ENCODE measurements around the gene MANBA. TPM values are rescaled to one million over a fixed set of nuclear protein-coding genes. Genes with fewer than 3 reads are reported as not detected.
A peak's percentile ranks its signal among the peaks of the same experiment; 100 is the strongest.
"Not testable (repeated sequence)": the region's sequence is repeated elsewhere in the genome, so short reads cannot be mapped to it uniquely, and the experiment has no call there.

MANBA gene
- total RNA-seq, 2 experiments from 2014 or later, result 16.9 to 18.2 TPM

- TF ChIP-seq CTCF (IDR thresholded peaks at IDR 0.05), result no peak
- Mint-ChIP-seq H3K4me1 (ENCODE audit: low read depth) (peaks cover 52% of the 10 kb centered on the region), H3K27ac (no peak overlapping the region), H3K36me3 (ENCODE audit: low read depth) (no peaks in the 10 kb centered on the region), H3K9me3 (no peaks in the 10 kb centered on the region), H3K27me3 (no peaks in the 10 kb centered on the region), H3K4me3 (no peak overlapping the region)
- Histone ChIP-seq H3K4me1 (ENCODE audit: insufficient read depth, low read length) (peaks cover 11% of the 10 kb centered on the region), H3K27ac (ENCODE audit: low read depth in 1 of 2, low read length in 2 of 2) (no peak overlapping the region), H3K27me3 (ENCODE audit: control insufficient read depth in 1 of 2, insufficient read depth in 2 of 2, low read length in 2 of 2) (no peaks in the 10 kb centered on the region), H3K36me3 (ENCODE audit: insufficient read depth, low read length) (no peaks in the 10 kb centered on the region), H3K4me3 (ENCODE audit: low read length) (no peak overlapping the region), H3K9me3 (ENCODE audit: control insufficient read depth in 1 of 2, insufficient read depth in 1 of 2, low read length in 2 of 2) (no peaks in the 10 kb centered on the region)
- no peak for ATAC-seq (ENCODE audit: poor library complexity)
- ChIA-PET CTCF (interaction anchor here (1.6 kb wide), 1 partner anchor 175 kb away, joined by 3 read pairs; no protein-coding TSS in a partner anchor), POLR2A (interaction anchor here (1.3 kb wide), 1 partner anchor 11 kb away, joined by 3 read pairs; no protein-coding TSS in a partner anchor)
- DNase-seq, result no peak
- intact Hi-C loops (cut with DNase I, micrococcal nuclease), result loop anchor here in 1 of 2 experiments (5.0 kb wide), 1 partner anchor 468 kb away; no protein-coding TSS in a partner anchor
Observed at GRCh38 chr4:102624505-102624904, 136.3 kb downstream of the MANBA start.

GRCh38 chr4:102623622-102624021 lies 137.1 kb downstream of the MANBA start:
- H3K27me3 Mint-ChIP-seq, result no peaks in the 10 kb centered on the region
- no peaks in the 10 kb centered on the region for H3K27me3 ChIP-seq (ENCODE audit: control insufficient read depth in 1 of 2, insufficient read depth in 2 of 2, low read length in 2 of 2)
- H3K9me3 ChIP-seq (ENCODE audit: control insufficient read depth in 1 of 2, insufficient read depth in 1 of 2, low read length in 2 of 2), result no peaks in the 10 kb centered on the region
- no peak overlapping the region for H3K27ac ChIP-seq (ENCODE audit: low read depth in 1 of 2, low read length in 2 of 2)
- ATAC-seq (ENCODE audit: poor library complexity), result no peak
- no peaks in the 10 kb centered on the region for H3K9me3 Mint-ChIP-seq
- no peak overlapping the region for H3K4me3 ChIP-seq (ENCODE audit: low read length)
- DNase-seq, result no peak
- no peak overlapping the region for H3K4me3 Mint-ChIP-seq
- peaks cover 43% of the 10 kb centered on the region for H3K4me1 Mint-ChIP-seq (ENCODE audit: low read depth)
- POLR2A ChIA-PET, result interaction anchor here (0.6 kb wide), 1 partner anchor 101 kb away, joined by 3 read pairs; no protein-coding TSS in a partner anchor
- CTCF ChIA-PET, result interaction anchor here (1.6 kb wide), 1 partner anchor 174 kb away, joined by 3 read pairs; no protein-coding TSS in a partner anchor
- TF ChIP-seq CTCF (IDR thresholded peaks at IDR 0.05), result no peak
- peaks cover 11% of the 10 kb centered on the region for H3K4me1 ChIP-seq (ENCODE audit: insufficient read depth, low read length)
- intact Hi-C loops (cut with DNase I, micrococcal nuclease), result loop anchor here in 1 of 2 experiments (2.0 to 5.0 kb wide), 3 partner anchors 27 to 469 kb away; no protein-coding TSS in a partner anchor
- peaks cover 2% of the 10 kb centered on the region for H3K36me3 Mint-ChIP-seq (ENCODE audit: low read depth)
- no peak overlapping the region for H3K27ac Mint-ChIP-seq
- H3K36me3 ChIP-seq (ENCODE audit: insufficient read depth, low read length), result no peaks in the 10 kb centered on the region

- intact Hi-C loops (cut with DNase I, micrococcal nuclease), result loop anchor here (1.0 to 5.0 kb wide), 2 partner anchors 388 to 471 kb away; no protein-coding TSS in a partner anchor
- Histone ChIP-seq H3K27ac (ENCODE audit: low read depth in 1 of 2, low read length in 2 of 2) (no peak overlapping the region), H3K27me3 (ENCODE audit: control insufficient read depth in 1 of 2, insufficient read depth in 2 of 2, low read length in 2 of 2) (no peaks in the 10 kb centered on the region), H3K36me3 (ENCODE audit: insufficient read depth, low read length) (peaks cover 14% of the 10 kb centered on the region), H3K4me1 (ENCODE audit: insufficient read depth, low read length) (peaks cover 16% of the 10 kb centered on the region), H3K4me3 (ENCODE audit: low read length) (no peak overlapping the region), H3K9me3 (ENCODE audit: control insufficient read depth in 1 of 2, insufficient read depth in 1 of 2, low read length in 2 of 2) (no peaks in the 10 kb centered on the region)
- POLR2A ChIA-PET, result interaction anchor here (0.6 to 1.3 kb wide), 6 partner anchors 9 to 206 kb away, joined by 3 to 8 read pairs (median 4); partner anchors contain the start of gene UBE2D3
- ATAC-seq (ENCODE audit: poor library complexity) (peak; percentile 48), DNase-seq (peak in 3 of 14 experiments; percentile 48 to 60 (median 56))
- no peaks in the 10 kb centered on the region for H3K9me3 Mint-ChIP-seq
- peak overlapping the region; percentile 34 for H3K27ac Mint-ChIP-seq
- no peak overlapping the region for H3K4me3 Mint-ChIP-seq
- CTCF ChIA-PET, result interaction anchor here (0.6 to 1.3 kb wide), 8 partner anchors 9 to 398 kb away, joined by 3 to 11 read pairs (median 3); partner anchors contain the start of gene NFKB1
- H3K36me3 Mint-ChIP-seq (ENCODE audit: low read depth), result peaks cover 19% of the 10 kb centered on the region
- H3K4me1 Mint-ChIP-seq (ENCODE audit: low read depth), result peaks cover 40% of the 10 kb centered on the region
- peak; percentile 26 for TF ChIP-seq CTCF (IDR thresholded peaks at IDR 0.05)
- no peaks in the 10 kb centered on the region for H3K27me3 Mint-ChIP-seq
Observed at GRCh38 chr4:102620697-102621497, 139.9 kb downstream of the MANBA start.

- H3K4me3 Mint-ChIP-seq, result not testable (repeated sequence)
- ChIA-PET CTCF (interaction anchor here (0.9 to 1.3 kb wide), 7 partner anchors 11 to 399 kb away, joined by 3 to 11 read pairs (median 3); partner anchors contain the start of gene NFKB1), POLR2A (interaction anchor here (0.5 to 1.3 kb wide), 7 partner anchors 8 to 207 kb away, joined by 3 to 8 read pairs (median 5); partner anchors contain the start of gene UBE2D3)
Observed at GRCh38 chr4:102619776-102620631, 140.8 kb downstream of the MANBA start.

More at GRCh38 chr4:102619776-102620631, 140.8 kb downstream of the MANBA start:
- H3K9me3 ChIP-seq (ENCODE audit: control insufficient read depth in 1 of 2, insufficient read depth in 1 of 2, low read length in 2 of 2); H3K27me3 Mint-ChIP-seq; H3K4me3 ChIP-seq (ENCODE audit: low read length); DNase-seq; ATAC-seq (ENCODE audit: poor library complexity); H3K9me3 Mint-ChIP-seq; H3K27me3 ChIP-seq (ENCODE audit: control insufficient read depth in 1 of 2, insufficient read depth in 2 of 2, low read length in 2 of 2); H3K27ac ChIP-seq (ENCODE audit: low read depth in 1 of 2, low read length in 2 of 2): not testable (repeated sequence)
- Histone ChIP-seq H3K4me1 (ENCODE audit: insufficient read depth, low read length) (peaks cover 13% of the 10 kb centered on the region), H3K36me3 (ENCODE audit: insufficient read depth, low read length) (peaks cover 23% of the 10 kb centered on the region)
- peak overlapping the region; percentile 34 for H3K27ac Mint-ChIP-seq
- peaks cover 28% of the 10 kb centered on the region for H3K36me3 Mint-ChIP-seq (ENCODE audit: low read depth)
- H3K4me1 Mint-ChIP-seq (ENCODE audit: low read depth), result peaks cover 37% of the 10 kb centered on the region
- intact Hi-C loops (cut with DNase I, micrococcal nuclease), result loop anchor here (1.0 to 5.0 kb wide), 2 partner anchors 389 to 472 kb away; no protein-coding TSS in a partner anchor

Measured in CD4-positive, alpha-beta T cell (primary cell).